HG03442 (cell line): ENCODE measurements around the gene DCP1B.

Experiments used
- ATAC-seq: cut with Tn5 transposase; IDR thresholded peaks from one replicate; pipeline ENCODE4 v1.9.1; 2021; ENCODE audit warnings: mild to moderate bottlenecking, moderate library complexity; ENCODE audit not compliant: unreplicated experiment

DCP1B gene

GRCh38 chr12:1935700-1936378 lies 68.4 kb downstream of the DCP1B start:
- no peak for ATAC-seq

GRCh38 chr12:1935242-1935641 lies 69.0 kb downstream of the DCP1B start:
- no peak for ATAC-seq

DNA sequence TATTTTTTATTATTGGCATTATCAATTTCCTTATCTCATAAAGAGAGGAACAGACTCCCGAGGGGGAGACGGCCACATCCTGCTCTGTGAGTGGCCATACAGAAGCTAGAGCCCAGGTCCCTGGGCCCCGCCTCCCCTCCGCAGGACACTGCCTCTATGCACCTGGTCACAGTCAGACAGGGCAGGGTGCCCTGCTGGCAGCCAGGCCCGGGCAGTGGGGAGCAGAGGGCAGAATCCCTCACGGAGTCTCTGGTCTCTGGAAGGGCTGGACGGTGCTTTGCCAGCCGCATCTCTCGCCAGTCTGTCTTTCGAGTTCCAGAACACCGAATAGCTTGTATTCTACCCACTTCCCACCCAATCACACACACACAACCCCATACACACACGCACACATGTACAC lies 69.4 kb downstream of the DCP1B start:
- ATAC-seq, result no peak

GRCh38 chr12:1934068-1934467 lies 70.2 kb downstream of the DCP1B start:
- no peak for ATAC-seq

DNA sequence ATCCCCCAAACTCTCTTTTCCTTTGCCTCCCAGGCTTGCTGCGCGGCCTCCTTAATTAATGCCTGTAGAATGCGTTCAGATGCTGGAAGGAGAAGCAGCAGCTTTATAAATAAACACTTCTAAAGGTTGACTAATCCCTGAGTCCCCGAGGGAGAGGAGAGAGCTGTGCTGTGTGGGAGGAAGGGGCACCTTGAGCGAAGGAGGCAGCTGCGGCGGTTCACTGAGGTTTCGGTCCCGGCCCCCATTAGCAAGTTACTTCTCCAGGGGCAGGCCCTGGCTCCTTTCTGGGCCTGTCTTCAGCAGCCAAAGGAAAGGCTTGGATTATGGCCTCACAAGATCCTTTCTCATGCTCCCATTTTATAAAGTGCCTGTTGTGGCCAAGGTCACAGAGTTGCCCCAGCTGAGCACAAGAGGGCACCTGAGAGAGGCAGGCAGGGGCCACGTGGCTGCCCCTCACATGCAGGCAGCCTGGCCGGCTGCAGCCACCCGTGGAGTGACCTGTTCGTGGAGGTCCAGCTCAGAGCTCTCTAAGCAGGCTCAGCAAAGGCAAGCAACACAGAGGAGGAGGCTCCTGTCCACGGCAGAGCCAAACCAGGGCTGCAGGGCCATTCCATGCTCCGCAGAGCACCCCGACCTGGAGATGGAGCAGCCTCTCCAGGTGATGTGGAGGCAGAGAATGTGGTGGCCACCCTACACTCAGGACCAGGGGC lies 70.8 kb downstream of the DCP1B start:
- ATAC-seq, result peak; percentile 48

DNA sequence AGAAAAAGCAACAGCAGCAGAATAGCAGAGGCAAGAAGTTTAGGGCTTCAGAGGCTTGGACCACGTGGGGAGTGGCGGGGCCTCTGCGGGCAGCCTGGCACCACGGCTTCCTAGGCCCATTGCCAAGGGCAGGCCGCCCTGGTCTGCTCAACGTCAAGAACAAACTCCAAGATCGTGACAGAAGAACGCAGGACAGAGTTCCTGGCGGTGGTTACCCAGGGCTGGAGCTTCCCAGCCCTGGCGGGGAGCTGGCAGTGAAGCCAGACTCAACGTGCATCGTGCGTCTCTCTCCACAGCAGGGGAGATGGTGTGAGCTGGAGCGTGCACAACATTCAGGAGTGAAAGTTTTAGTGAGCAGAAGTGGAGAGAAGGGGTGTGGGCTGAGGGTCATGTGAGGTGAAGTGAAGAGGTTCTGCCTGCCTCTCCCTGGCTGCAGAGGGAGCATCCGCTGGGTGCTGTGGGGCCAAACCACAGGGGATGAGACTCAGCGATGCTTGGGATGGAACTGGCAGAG lies 71.9 kb downstream of the DCP1B start:
- ATAC-seq, result no peak

- ATAC-seq, result no peak
Observed at GRCh38 chr12:1931642-1932041, 72.6 kb downstream of the DCP1B start.

GRCh38 chr12:1930803-1931597 lies 73.3 kb downstream of the DCP1B start:
- no peak for ATAC-seq

GRCh38 chr12:1929985-1930802 lies 74.1 kb downstream of the DCP1B start:
- no peak for ATAC-seq

- no peak for ATAC-seq
Observed at GRCh38 chr12:1929241-1929984, 74.8 kb downstream of the DCP1B start.

GRCh38 chr12:1928439-1929121 lies 75.7 kb downstream of the DCP1B start:
- no peak for ATAC-seq

- ATAC-seq, result no peak
Observed at GRCh38 chr12:1927751-1928351, 76.4 kb downstream of the DCP1B start.

GRCh38 chr12:1927051-1927680 lies 77.1 kb downstream of the DCP1B start:
- ATAC-seq, result no peak

- no peak for ATAC-seq
Observed at GRCh38 chr12:1926251-1926657, 78.0 kb downstream of the DCP1B start.

DNA sequence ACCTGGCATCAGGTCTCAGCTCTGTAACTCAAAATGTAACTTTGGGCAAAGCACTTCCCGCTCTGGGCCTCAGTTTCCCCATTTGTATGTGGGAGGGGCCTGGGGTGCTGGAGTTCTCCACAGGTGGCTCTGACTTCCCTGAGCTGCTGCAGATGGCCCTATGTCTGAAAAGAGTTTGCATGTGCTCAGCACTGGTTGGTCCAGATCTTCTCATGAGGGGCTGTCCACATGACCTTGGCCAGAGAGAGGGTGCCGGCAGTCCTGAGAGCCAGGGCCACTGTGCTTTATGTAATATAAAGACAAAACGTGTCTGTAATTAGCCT lies 78.6 kb downstream of the DCP1B start:
- ATAC-seq, result no peak

DNA sequence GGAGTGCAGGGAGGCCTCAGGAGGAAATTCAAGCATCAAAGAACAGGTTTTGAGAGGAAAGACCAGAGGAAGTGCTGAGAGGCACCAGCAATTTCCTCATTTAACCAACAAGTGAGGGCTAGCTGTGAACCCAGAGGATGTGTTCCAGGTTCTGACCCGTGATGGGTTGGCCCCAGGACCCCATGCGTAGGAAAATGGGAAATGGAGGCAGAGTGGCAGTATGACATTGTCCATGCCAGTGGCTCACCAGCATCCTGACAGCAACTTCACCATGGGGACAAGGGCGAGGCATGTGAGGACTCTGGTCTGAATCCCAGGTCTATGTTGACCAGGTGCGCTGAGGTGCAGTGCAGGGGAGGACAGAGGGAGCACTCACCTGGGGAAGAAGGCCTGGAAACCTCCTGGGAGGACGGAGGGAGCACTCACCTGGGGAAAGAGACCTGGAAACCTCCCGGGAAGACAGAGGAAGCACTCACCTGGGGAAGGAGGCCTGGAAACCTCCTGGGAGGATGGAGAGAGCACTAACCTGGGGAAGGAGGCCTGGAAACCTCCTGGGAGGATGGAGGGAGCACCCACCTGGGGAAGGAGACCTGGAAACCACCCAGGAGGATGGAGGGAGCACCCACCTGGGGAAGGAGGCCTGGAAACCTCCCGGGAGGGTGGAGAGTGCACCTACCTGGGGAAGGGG lies 79.1 kb downstream of the DCP1B start:
- ATAC-seq, result no peak

DNA sequence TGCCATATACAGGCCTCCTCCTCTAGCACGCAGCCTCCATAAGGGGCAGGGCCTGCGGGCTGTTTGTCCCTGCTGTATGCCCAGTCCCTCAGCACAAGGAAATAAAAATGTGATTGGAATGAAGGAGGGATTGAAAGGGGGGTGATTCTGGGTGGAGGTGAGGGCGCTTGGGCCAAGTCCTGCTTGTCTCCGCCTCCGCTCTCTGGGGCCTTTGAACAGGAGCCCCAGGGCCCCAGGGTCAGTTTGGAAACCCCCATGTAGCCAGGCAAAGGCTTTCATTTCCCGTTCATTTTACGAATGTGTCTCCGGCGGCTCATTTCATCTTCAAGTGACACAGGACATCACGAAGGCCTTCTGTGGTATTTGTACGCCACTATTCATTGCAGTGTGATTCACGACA lies 81.3 kb downstream of the DCP1B start:
- no peak for ATAC-seq

DNA sequence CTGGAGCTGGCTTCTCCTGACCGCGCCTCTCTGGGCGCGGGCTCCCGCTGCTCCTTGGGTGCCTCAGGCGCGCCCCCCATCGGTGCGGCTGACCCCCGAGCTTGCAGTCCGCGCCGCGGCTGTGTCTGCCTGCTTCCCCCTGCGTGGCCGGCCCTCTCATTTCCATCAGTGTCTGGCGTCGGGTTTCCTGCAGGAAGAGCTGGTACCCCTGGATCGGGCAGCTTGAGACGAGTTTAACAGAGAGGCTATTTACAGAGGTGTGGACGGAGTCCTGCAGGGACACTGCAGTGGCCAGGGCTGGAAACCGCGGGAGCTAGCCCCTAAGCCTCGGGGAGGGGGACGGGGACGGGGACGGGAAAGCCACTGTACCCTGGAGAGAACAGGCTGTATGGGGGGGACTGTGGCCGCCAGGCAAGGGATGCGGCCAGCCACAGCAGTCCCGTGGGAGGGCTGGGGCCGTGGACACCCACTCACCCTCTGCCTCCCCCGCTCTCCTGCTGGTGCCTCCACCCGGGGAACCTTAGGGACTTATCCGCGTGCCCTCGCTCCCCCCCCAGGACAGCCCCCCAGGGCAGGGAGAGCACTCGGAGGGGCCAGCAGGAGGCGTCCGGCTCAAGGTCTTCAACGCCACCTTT lies 82.1 kb downstream of the DCP1B start:
- no peak for ATAC-seq
